Sigmoid colon (tissue), 7 donors: Measurements from ENCODE around the gene NPAS1. TPM values are rescaled to one million over a fixed set of nuclear protein-coding genes. Genes with fewer than 3 reads are reported as not detected.

Experiments
- DNase-seq: peaks from one replicate; pipeline ENCODE4 v3.0.0-alpha.2; 2019
- H3K27ac ChIP-seq, 4 donors: fragments of 200-600 bp; sonication (generic); one replicate each; pipeline ENCODE4 v1.5.1; 2016 to 2019; ENCODE audit warnings: mild to moderate bottlenecking in 1 of 4
- H3K27me3 ChIP-seq, 3 donors: fragments of 200-600 bp; sonication (generic); one replicate each; pipeline ENCODE4 v1.5.1; 2019; ENCODE audit warnings: mild to moderate bottlenecking in 1 of 3
- H3K36me3 ChIP-seq, 4 donors: fragments of 200-600 bp; sonication (generic); one replicate each; pipeline ENCODE4 v1.5.1; 2016 to 2019
- H3K4me1 ChIP-seq, 4 donors: fragments of 200-600 bp; sonication (generic); one replicate each; pipeline ENCODE4 v1.5.1; 2017 to 2019
- H3K4me3 ChIP-seq, 4 donors: fragments of 200-600 bp; sonication (generic); one replicate each; pipeline ENCODE4 v1.5.1; 2017 to 2019; ENCODE audit warnings: mild to moderate bottlenecking in 2 of 4, moderate library complexity in 1 of 4
- H3K9me3 ChIP-seq, 4 donors: fragments of 200-600 bp in 3 of 4; sonication (generic) in 3 of 4; one replicate each; pipeline versions ENCODE4 v1.5.1 to v1.6.1; 2013 to 2019
- EP300 ChIP-seq, 4 donors: sonication (generic); formaldehyde crosslinking; IDR thresholded peaks; one replicate each; pipeline ENCODE4 v1.6.1; 2017; ENCODE audit warnings: antibody characterized with exemption in 4 of 4
- POLR2A ChIP-seq, 2 donors: fragments of 450-650 bp; IDR thresholded peaks; one replicate each; pipeline ENCODE4 v1.6.1; 2016; ENCODE audit warnings: antibody characterized with exemption in 2 of 2, mild to moderate bottlenecking in 2 of 2, moderate library complexity in 2 of 2
- POLR2AphosphoS5 ChIP-seq, 4 donors: sonication (generic); formaldehyde crosslinking; IDR thresholded peaks; one replicate each; pipeline ENCODE4 v1.6.1; 2017; ENCODE audit warnings: antibody characterized with exemption in 4 of 4
- WGBS, 2 donors: extraction: QIAGEN DNeasy Blood & Tissue Kit; methylation state at CpG; one replicate each; pipeline ENCODE4 v1.1.7; 2013; 5-methylcytosine and 5-hydroxymethylcytosine counted together
- intact Hi-C: fragments of 100-400 bp; cut with DNase I; formaldehyde crosslinking; loops from one replicate; pipeline ENCODE4 v1.15.1; 2023
- polyA plus RNA-seq, 3 donors: library from polyadenylated mRNA; stranded (reverse); fragments of 200-250 nt; gene quantifications; one replicate each; pipeline ENCODE4 v1.2.3, GENCODE V29; 2013
- total RNA-seq, 4 donors: library from RNA; depleted of rRNA; stranded (reverse); fragments of >200 nt; gene quantifications; one replicate each; pipeline ENCODE4 v1.1.0, GENCODE V29; 2016
- TF ChIP-seq, protein P1 (sequence below), 4 experiments: fragments of 450-650 bp in 3 of 4; fragments of 200-600 bp in 1 of 4; IDR thresholded peaks; one replicate each; pipeline ENCODE4 v1.5.1; 2016 to 2019; ENCODE audit warnings: antibody characterized with exemption in 4 of 4, mild to moderate bottlenecking in 3 of 4, moderate library complexity in 2 of 4
- donor health status: healthy with polysubstance abuse.
- donor health status: Bipolar disorder and iron deficiency.
- donor health status: healthy.

NPAS1 gene
- total and polyA plus RNA-seq, 7 donors = 0.28 to 1.4 (median 0.85) TPM; not detected in 3

DNA sequence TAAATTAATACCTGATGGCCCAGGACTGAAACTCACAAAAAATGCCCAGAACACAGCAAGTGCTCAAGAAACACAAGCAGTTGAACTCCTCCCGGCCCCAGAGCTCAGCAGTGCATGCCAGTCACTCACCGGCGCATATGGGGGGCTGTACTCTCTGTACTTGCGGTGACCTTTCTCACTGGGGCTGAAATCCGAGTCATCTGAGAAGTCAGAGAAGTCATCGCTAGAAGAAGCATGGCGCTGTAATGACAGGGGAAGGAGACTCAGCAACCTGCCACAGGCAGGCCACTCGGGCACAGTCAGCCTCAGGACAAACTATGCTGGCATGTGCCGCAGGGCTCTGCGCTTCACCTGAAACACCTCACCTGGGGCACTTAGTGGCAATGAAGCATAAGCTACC lies 74.2 kb downstream of the NPAS1 start:
- no peak for DNase-seq
- 84 to 87% methylated on average over 10 of the region's 10 CpGs for WGBS, 2 donors
- peaks cover 0 to 60% (median 41%) of the 10 kb centered on the region in 4 donors for H3K4me1 ChIP-seq
- intact Hi-C loops = no loop called here
- peaks cover 10 to 56% (median 27%) of the 10 kb centered on the region in 4 donors for H3K36me3 ChIP-seq
- no peak overlapping the region for H3K4me3 ChIP-seq
- H3K27ac ChIP-seq = peak overlapping the region; percentile 3 to 54 (median 36)
- no peaks in the 10 kb centered on the region for H3K27me3 ChIP-seq
- H3K9me3 ChIP-seq = no peaks in the 10 kb centered on the region
- TF ChIP-seq, protein P1, sequence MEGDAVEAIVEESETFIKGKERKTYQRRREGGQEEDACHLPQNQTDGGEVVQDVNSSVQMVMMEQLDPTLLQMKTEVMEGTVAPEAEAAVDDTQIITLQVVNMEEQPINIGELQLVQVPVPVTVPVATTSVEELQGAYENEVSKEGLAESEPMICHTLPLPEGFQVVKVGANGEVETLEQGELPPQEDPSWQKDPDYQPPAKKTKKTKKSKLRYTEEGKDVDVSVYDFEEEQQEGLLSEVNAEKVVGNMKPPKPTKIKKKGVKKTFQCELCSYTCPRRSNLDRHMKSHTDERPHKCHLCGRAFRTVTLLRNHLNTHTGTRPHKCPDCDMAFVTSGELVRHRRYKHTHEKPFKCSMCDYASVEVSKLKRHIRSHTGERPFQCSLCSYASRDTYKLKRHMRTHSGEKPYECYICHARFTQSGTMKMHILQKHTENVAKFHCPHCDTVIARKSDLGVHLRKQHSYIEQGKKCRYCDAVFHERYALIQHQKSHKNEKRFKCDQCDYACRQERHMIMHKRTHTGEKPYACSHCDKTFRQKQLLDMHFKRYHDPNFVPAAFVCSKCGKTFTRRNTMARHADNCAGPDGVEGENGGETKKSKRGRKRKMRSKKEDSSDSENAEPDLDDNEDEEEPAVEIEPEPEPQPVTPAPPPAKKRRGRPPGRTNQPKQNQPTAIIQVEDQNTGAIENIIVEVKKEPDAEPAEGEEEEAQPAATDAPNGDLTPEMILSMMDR (IDR thresholded peaks at IDR 0.05) = no peak
- TF ChIP-seq POLR2AphosphoS5 (IDR thresholded peaks at IDR 0.05) (no peak), POLR2A (IDR thresholded peaks at IDR 0.05) (no peak), EP300 (IDR thresholded peaks at IDR 0.05) (no peak)

DNA sequence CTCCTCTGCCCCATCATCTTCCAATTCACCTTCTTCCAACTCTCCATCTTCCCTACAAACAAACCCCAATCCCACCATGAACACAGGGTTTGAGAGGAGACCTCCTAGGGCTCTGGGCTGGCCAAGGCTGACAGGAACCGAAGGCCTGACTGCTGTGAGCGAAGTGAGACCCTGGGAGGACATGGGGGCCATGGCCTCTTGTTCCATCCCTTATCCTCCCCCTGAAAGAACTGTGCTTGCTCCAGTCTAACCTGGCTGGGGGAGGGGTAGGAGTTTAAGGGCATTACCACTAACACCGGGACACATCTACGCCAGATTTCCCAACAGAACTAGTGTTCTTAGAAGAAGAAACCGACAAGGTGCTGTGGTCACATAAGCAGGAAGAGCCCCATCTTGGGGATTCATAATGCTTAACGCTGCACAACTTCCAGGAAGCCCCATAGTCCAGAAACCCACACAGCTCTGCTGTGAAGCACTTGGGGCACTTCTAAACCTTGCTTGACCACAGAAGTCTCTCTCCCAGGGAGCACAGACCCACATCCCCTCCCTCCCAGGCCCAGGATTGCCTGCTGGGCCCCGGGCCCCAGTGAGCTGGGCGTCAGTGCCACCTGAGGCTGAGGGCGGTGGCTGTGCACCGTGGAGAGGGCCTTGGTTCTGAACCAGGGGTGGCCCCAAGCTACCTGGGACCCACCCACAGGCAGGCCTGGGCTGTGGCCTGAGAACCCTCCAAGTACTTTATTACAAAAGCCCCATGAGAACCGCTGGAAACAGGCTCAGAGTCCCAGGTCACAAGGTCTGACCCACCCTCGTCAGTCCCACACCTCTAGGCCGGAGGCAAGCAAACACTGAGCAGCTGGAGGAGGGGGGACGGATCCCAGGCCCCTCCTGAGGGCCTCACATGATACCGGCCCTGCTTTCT lies 75.2 kb downstream of the NPAS1 start:
- Histone ChIP-seq H3K27ac (peak overlapping the region; percentile 29 to 62 (median 42)), H3K4me1 (peaks cover 0 to 63% (median 46%) of the 10 kb centered on the region in 4 donors), H3K9me3 (no peaks in the 10 kb centered on the region), H3K4me3 (no peak overlapping the region), H3K27me3 (no peaks in the 10 kb centered on the region), H3K36me3 (peaks cover 7 to 46% (median 19%) of the 10 kb centered on the region in 4 donors)
- TF ChIP-seq POLR2A (IDR thresholded peaks at IDR 0.05) (no peak), POLR2AphosphoS5 (IDR thresholded peaks at IDR 0.05) (no peak), EP300 (IDR thresholded peaks at IDR 0.05) (no peak)
- TF ChIP-seq, protein P1 (IDR thresholded peaks at IDR 0.05) = no peak
- intact Hi-C loops = no loop called here
- 33 to 43% methylated on average over 15 of the region's 15 CpGs for WGBS, 2 donors
- DNase-seq = no peak

Other genes starting within 250 kb of the NPAS1 start
- 10 to 100 TPM; 21.8 to 28.8 (median 24.8) TPM for gene SLC1A5, start 231.2 kb upstream of the NPAS1 start, total RNA-seq
- 100 to 1,000 TPM in 1 of 3 donors, 10 to 100 TPM in 2; 24.7 to 122 (median 30.6) TPM for gene SLC1A5, start 231.2 kb upstream of the NPAS1 start, polyA plus RNA-seq
- gene AP2S1, start 169.0 kb upstream of the NPAS1 start, total RNA-seq = 10 to 100 TPM; 52.4 to 84.3 (median 73.0) TPM
- gene AP2S1, start 169.0 kb upstream of the NPAS1 start, polyA plus RNA-seq = 100 to 1,000 TPM; 139 to 167 (median 163) TPM
- 10 to 100 TPM; 33.9 to 55.7 (median 36.7) TPM for gene ARHGAP35, start 158.8 kb upstream of the NPAS1 start, total RNA-seq
- gene ARHGAP35, start 158.8 kb upstream of the NPAS1 start, polyA plus RNA-seq = 10 to 100 TPM; 11.4 to 35.6 (median 20.3) TPM
- gene TMEM160, start 28.8 kb downstream of the NPAS1 start, total RNA-seq = 10 to 100 TPM; 19.9 to 33.2 (median 23.8) TPM
- 10 to 100 TPM in 1 of 3 donors, 1 to 10 TPM in 2; 3.0 to 14.5 (median 4.6) TPM for gene TMEM160, start 28.8 kb downstream of the NPAS1 start, polyA plus RNA-seq
- gene ZC3H4, start 93.9 kb downstream of the NPAS1 start, total RNA-seq = 10 to 100 TPM; 19.3 to 25.3 (median 21.8) TPM
- 10 to 100 TPM in 1 of 3 donors, 1 to 10 TPM in 2; 5.4 to 21.9 (median 6.7) TPM for gene ZC3H4, start 93.9 kb downstream of the NPAS1 start, polyA plus RNA-seq
- 100 to 1,000 TPM; 109 to 191 (median 161) TPM for gene SAE1, start 111.0 kb downstream of the NPAS1 start, total RNA-seq
- gene SAE1, start 111.0 kb downstream of the NPAS1 start, polyA plus RNA-seq = 10 to 100 TPM; 50.5 to 82.6 (median 57.3) TPM
- gene BBC3, start 211.4 kb downstream of the NPAS1 start, total RNA-seq = 1 to 10 TPM; 2.5 to 5.4 (median 4.2) TPM
- 10 to 100 TPM; 16.2 to 39.5 (median 19.7) TPM for gene BBC3, start 211.4 kb downstream of the NPAS1 start, polyA plus RNA-seq
- gene CCDC9, start 236.7 kb downstream of the NPAS1 start, total RNA-seq = 10 to 100 TPM; 13.2 to 33.1 (median 20.9) TPM
- 10 to 100 TPM; 16.2 to 42.8 (median 18.7) TPM for gene CCDC9, start 236.7 kb downstream of the NPAS1 start, polyA plus RNA-seq